Left renal cortex interstitium (tissue), 4 donors: ENCODE data around the gene RFX3. TPM values are rescaled to one million over a fixed set of nuclear protein-coding genes. Genes with fewer than 3 reads are reported as not detected.

ENCODE experiments used
- DNase-seq, 4 donors: peaks; one replicate each; pipeline ENCODE4 v3.0.0-alpha.2; 2013; ENCODE audit warnings: low read depth in 4 of 4, low spot score in 2 of 4, missing footprints in 1 of 4
- polyA plus RNA-seq, 4 donors: library from polyadenylated mRNA; unstranded; fragments of 120-200 nt; gene quantifications; one replicate each; pipeline ENCODE4 v1.2.1, GENCODE V29; 2013; ENCODE audit not compliant: insufficient read length in 4 of 4

RFX3 gene
- polyA plus RNA-seq, 4 donors = 13.5 to 21.0 (median 15.9) TPM

DNA sequence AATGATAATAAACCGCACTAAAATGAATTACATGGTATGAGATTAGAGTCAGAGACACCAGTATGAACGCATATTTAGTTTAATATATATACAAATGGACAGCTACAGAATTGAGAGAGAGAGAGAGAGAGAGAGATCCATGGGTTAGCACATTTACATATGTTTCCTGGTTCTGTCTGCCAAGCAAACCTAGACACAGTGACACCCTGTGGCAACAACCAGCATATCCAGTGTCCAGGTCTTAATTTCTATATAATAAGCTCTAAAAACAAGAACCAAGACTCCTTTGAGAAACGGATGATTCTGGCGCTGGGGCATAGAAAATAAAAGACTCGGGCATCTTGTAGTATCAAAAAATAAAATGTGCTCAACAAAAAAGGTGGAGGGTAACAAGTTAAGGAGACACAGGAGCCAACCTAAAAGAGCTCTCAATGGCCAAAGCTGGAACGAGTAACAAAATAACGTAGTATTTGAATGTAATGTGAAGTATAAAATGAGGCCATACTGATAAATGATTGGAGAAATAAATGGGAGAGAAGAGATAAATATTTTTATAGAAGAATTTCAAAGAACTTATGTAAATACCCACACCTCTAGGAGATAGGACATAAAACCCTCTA lies 84.5 kb downstream of the RFX3 start:
- DNase-seq = no peak

DNA sequence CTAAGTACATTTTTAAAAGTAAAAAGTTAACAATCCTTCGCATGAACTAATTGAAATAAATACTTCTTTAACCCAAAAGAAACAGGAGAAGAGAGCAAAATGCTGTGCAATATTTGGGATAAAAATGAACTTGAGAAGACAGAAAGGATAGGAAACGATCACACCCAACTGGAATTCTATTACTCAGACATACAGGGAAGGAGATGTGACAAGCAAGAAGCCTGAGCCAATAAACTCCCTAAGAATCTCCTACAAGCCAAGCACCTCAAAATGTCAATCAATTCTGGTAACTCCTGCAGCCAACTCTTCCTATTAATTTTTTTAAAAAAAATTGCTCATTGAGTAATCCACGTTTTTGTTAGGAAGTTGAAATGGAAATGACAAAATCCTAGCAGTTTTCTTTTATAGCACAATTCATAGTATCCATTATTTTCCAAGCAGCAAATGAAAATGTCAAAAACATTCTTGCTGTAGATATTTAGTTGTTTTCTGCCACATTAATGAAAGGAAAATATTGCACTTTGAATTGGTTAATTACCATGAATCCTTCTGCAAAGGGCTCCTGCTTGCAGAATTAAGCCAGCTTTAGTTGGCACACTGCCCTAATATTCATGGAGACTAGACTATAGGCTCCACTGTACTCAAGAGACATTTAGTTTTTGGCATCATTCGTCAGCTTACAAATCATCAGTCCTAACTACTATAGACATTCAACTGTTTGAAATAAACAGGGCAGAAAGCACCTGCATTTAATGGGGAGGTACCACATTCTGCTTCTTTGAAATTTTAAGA lies 89.0 kb downstream of the RFX3 start:
- DNase-seq = no peak

DNA sequence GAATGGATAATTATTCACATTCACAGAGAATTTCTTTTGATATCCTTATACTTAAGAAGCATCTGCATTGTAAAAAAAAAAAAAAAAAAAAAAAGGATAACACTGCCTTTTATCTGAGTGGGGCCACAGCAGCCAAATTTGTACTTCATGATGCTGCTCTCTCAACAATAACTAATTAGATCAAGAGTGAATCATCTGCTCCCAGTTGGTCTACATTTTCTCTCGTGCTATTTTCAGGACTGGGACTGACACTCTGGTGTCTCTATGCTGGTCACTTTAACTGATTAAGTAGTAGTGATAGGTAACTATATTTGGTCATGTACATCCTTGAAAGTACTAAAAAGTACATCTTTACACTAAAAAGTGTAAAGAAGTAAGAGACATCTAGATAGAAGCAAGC lies 90.1 kb downstream of the RFX3 start:
- DNase-seq = no peak

DNA sequence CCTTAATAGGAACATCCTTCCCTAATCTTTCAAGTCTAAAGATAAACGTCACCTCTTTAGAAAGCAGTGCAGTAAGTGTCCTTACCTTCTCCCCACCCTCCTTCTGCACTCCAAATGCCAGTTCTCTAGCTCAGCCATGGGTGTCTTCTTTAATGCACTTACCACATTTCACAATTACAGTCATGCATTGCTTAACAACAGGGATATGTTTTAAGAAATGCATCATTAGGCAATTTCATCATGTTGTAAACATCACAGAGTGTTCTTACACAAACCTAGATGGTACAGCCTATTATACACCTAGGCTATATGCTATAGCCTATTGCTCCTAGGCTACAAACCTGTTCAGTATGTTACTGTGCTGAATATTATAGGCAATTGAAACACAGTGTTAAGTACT lies 91.2 kb downstream of the RFX3 start:
- DNase-seq = no peak

DNA sequence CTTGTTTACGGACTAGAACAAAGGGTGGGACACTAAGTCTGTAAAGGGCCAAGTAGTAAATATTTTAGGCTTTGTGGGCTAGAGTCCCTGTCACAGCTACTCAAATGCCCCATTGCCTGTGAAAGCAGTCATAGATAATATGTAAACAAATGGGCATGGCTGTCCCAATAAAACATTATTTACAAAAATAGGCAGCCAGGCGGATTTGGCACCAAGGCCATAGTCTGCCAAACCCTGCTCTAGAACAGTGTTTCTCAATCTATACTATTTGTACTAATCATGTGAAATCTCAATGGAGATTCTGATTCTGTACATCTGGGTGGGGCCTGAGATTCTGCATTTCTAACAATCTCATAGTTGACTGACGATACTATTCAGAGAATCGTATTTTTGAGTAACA lies 92.0 kb downstream of the RFX3 start:
- no peak for DNase-seq

DNA sequence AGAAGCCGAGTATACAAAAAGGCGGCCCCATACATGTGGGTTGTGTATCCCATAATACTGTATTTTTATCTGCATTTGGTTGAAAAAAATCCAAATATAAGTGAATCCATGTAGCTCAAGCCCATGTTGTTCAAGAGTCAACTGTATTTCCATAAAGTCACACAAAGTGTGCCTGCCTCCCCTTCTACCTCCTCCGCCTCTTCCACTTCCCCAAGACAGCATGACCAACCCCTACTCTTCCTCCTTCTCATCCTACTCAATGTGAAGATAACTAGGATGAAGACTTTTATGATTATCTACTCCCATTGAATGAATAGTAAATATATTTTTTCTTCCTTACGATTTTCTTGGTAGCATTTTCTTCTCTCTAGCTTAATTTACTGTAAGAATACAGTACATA lies 92.7 kb downstream of the RFX3 start:
- DNase-seq = no peak

DNA sequence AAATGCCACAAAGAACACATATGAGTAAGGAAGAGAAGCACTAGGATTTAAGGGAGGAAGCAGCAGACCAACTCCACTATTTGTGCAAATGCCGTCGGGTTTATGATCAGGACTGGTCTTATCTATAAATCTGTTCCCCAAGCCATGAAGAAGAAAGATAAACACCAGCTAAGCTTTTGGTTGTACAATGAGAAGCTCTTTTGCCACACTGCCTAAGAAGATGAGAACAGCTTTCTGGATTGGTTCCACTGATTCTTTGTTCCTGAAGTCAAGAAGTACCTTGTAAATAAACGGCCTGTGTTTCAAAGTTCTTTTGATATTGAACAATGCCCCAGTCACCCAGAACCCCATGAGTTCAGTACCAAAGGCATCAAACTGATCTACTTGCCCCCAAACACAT lies 93.9 kb downstream of the RFX3 start:
- no peak for DNase-seq

DNA sequence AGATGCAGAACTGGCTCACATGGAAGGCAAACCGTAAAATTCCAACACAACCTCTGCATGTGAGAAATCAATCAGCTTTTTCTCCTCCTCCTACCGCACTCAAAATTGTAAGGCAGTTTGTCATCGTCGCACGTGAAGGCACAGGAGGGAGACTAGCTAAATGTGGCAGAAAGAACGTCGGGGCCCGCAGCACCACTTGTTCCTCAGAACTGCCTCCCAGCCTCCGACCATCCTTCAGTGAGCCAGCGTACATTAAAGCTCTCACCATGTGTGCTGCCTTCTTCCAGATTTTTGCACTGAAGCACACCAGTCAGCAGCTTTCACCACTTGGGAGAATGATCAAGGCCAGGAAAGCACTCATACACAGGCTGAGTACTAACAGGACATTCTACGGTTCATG lies 105.9 kb downstream of the RFX3 start:
- no peak for DNase-seq

DNA sequence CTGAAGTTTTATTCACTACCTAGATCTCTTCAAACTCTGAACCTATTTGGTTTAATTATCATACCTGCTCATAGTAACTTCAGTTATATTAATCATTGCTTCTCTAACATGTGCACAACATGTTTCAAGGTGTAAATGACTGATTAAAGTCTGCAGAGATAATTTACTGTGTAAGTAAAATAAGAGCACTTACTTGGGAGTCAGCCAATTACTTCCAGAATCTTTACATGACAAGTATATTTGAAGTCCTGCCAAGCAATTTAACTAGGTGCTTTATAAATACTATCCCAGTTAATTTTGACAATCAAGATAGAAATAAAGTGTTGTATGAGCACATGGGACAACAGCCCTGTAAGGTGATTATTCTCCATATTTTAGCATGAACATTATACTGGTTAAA lies 109.9 kb downstream of the RFX3 start:
- no peak for DNase-seq

DNA sequence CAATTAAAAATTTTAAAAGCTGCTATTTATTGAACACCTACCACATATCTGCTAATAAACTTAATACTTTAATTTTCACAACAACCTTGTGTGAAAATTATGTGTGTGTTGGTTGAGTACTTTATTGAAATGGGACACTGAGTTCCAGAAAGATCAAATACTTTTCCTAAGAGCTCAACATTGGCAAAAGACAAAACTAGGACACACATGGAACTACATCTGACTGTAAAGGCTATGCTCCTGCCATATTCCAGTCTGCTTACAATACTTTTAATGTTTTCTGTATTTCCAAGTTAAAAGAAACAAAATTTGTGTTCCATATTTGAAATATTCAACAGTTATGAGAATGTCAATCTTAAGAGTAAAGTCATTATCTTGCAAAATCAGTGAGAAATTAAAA lies 111.8 kb downstream of the RFX3 start:
- no peak for DNase-seq

DNA sequence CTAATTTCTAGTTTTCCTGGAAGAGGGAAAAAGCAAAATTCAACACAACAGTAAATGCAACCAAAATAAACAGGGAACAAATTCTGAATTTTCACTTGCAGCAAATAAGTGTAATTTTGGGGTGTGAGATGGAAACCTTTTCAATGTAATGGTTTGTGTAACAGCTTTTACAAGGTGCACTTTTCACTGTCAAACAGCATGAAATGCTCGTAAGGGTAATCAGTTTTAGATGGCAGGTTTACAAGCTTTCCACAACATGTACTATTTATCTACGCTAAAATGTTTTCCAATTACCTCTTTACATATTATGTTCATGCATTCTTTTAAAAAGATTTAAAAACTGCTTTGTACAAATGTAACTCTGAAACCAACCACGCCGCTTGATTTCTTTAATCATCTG lies 115.3 kb downstream of the RFX3 start:
- DNase-seq = no peak

DNA sequence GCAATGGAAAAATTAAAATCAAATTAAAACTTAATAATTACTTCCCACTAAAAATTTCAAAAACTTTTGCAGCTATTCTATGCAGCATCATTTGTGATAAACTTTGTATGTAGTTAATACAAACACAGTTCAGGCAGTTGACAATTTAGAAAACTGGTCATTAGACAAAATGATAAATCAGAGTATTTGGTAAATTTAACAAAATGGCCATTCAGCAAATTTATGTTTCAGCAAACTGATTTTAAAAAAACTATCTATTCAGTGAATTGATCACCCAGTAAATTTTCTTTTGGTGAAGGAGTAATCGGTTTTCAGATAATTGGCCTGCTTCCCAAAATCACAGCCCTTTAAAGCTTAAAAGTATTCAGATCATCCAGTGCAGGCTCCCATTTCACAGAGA lies 116.3 kb downstream of the RFX3 start:
- DNase-seq = no peak

DNA sequence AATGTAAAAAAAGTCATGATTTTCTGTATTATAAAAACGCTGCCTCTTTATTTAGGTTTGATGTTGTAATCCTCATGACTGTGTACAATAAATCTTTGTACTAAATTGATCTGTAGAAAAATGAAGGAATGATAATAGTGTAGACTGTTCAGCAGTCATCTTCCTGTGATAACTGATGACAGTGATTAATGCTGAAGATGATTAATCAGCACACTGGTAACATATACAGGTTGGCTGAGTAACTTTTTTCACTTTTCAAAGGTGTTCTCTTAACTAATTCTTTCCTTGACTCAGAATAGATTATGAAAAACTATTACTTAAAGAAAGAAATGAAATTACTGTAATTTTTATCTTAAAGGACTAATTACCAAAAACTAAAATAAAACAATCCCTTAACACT lies 122.5 kb downstream of the RFX3 start:
- DNase-seq = no peak

DNA sequence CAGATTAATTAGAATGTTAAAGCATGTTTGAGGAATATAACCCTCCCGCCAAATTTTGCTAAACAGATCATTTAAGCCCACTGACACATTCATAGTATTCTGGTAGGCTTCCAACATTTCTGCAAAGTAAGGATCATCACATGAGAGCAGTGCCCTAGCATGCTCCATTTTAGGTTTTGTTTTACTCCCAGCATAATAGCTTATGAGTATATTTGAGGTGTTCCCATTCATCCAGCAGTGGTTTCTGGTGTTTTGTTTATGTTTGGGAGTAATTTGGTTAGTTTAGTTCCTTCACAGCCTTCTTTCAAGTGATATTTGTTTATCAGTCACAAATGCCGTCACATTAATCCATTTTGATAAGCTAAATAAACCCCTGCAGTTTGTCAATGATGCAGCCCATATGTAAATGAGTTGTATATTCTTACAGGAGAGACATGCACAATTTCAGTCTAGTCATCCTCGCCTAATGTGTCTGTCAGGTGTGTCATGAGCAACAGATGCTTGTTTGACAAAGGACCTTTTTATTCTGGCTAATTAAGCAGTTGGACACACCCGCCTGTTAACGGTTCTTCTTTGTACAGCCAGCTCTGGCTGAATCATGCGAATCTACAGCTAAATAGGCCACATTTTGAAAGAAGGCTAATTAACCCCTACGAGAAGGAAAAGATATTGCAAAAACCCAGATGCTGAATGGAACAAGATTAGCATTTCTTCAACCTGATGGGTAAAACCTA lies 124.4 kb downstream of the RFX3 start:
- DNase-seq = no peak

DNA sequence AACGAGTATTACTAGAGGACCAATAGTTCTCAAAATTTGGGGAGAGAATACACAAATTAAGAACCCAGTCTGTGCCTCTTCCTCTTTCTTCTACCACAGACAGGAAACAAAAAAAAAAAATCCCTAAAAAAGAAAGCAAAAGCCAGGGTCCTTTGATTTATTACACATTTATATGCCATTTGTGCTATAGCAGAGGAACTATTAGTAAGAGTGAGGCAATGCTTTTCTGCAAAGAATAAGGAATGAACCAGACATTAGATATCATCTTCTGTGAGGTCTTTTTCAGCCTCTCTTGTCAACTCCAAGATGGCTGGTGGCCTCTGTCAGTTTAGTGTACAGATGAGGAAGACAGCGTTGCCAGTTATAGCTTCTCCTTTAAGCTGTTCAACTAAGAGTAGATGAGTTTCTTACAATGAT lies 127.6 kb downstream of the RFX3 start:
- DNase-seq = no peak

DNA sequence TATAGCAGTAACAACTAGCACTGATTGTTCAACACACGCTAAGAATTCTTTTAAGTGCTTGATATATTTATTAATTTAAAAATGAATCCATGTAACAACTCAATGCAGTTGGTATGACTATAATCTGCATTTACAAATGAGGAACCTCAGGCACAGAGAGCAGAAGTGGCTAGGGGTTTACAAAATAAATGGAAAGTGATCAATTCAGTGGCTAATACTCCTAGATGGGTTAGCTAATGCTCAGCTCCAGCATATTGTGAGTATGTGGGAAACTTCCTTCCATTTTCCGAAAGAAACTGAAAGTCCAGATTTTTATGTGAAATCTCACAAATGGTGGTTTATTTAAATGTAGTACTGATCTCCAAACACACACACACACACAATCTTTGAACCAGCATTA lies 128.0 kb downstream of the RFX3 start:
- no peak for DNase-seq

DNA sequence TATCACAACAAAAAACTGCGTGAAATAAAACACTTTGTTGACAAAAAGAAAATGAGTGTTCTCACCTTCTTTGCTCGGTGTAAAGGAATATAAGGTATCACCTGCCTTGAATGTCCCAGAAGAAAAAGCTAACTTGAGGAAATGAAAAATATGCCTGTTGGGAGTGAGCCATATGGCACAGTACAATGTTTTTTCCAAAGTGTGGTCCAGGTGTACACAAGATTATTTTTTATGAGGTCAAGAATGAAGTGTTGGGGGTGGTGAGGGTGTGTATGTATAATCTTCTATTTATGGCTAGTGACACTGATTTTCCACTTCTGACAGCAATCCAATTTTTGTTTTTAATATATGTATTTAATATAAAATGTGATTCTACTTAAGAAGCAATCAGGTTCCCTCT lies 134.4 kb downstream of the RFX3 start:
- no peak for DNase-seq

DNA sequence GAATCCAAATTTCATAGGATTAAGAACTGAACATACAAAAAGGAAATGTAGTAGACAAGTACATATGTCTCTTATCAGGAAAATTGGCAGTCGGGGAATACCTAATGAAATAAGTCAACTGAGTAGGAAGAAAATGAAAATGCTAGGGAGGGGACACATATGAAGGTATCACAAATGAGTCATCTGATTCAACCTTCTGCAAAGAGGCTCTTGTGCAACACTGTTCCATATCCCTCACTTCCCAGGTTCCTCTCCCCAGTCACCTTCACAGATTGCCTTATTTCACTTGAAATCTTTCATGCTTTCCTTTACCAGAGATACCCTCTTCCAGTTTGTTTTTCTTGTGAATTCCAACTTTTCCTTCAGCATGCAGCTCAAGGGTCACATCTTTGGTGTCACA lies 139.0 kb downstream of the RFX3 start:
- no peak for DNase-seq

DNA sequence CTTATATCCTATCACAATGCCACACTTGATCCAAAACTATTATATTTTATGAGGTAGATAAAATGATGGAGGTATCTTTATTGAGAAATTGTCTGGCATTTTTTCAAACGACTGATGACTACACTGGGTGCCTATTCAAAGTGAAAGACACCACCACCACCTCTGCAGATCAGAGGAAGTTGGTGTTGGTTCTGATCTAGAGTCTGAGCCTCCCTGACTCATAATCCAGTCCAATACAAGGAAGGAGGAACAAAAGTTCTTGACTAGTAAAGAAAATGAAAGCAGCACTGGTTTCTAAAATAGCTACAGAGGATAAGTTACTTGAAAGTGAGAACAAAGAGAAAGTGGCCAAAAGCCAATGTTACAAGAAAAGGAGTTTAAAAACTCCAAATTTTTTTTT lies 139.9 kb downstream of the RFX3 start:
- DNase-seq = no peak

DNA sequence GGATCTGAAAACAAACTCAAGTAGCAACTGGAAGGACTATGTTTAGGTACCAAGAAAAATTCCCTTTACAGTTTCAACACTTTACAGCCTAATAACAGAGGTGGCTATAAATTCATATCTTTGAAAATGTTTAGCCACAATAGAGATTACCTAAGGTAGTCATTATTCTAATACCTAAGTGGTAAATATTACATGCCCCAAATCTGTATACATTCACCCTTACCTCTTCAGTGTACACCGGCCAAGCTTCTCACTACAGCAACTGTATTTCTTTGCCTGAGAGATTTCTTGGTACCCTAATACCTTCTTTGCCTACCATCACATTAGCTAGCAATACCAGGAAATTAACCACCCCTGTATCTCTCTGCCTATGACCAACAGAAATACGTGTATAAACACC lies 154.0 kb downstream of the RFX3 start:
- DNase-seq = no peak

DNA sequence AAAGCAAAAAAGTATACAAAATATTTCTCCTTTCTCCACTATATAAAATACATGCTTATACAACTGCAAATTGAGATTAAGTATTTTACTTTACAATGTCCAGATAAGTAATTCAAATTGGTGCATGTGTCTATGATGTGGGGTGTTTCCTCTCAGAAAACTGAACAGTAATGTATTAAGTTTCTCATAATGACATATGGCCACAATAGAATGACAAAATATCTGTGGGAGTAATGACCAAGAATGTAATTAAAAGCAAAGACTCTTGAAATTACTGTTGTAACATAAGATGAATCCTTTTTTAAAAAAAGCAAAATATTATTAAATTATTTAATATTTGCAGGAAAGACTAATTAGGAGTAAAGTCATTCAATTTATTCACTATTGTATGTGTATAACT lies 155.1 kb downstream of the RFX3 start:
- no peak for DNase-seq

DNA sequence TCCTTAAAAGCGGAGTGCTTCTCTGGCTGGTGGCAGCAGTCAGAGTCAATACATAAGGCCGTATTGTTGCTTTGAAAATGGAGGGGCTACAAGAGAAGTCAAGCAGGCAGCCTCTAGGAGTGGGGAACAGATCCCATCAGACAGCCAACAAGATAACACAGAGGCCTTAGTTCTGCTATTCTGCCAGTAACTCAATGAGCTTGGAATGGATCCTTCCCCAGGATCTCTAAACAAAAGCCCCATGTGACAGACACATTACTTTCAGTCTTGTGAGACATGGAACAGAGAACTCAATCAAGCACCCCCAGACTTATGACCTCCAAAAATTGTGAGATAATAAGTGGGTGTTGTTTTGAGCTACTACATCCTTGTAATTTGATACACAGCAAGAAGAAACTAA lies 158.6 kb downstream of the RFX3 start:
- no peak for DNase-seq
